Measurements from ENCODE around the gene C20orf202.

GRCh38 chr20:1185790-1186334 lies 17.4 kb upstream of the C20orf202 start:
- TF ChIP-seq CTCF (IDR thresholded peaks at IDR 0.05; ENCODE audit: low read depth, low read length), result peak; percentile 78
- no peak for TF ChIP-seq POLR2A (IDR thresholded peaks at IDR 0.05; ENCODE audit: extremely low read depth, insufficient read length)
- no peak for TF ChIP-seq MAX (IDR thresholded peaks at IDR 0.05; ENCODE audit: low read depth, low read length)

Measured in NB4 (cell line).